Measurements from ENCODE around the gene TRAPPC5.

DNA sequence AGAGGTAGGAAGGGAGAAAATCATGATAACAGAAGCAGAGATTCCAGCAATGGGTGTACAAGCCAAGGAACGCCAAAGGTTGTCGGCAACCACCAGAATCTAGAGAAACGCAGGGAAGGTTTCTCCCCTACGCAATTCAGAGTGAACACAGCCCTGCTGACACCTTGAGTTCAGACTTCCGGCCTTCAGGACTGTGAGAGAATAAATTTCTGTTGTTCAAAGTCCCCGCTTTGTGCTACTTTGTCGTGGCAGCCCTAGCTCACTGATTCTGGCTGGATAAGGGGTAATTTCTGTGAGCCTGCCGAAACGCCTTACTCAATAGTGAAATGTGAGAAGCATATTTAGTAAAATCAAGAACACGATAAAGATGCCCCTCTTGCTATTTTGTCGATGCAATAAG lies 56.6 kb downstream of the TRAPPC5 start:
- TF ChIP-seq, protein P1, sequence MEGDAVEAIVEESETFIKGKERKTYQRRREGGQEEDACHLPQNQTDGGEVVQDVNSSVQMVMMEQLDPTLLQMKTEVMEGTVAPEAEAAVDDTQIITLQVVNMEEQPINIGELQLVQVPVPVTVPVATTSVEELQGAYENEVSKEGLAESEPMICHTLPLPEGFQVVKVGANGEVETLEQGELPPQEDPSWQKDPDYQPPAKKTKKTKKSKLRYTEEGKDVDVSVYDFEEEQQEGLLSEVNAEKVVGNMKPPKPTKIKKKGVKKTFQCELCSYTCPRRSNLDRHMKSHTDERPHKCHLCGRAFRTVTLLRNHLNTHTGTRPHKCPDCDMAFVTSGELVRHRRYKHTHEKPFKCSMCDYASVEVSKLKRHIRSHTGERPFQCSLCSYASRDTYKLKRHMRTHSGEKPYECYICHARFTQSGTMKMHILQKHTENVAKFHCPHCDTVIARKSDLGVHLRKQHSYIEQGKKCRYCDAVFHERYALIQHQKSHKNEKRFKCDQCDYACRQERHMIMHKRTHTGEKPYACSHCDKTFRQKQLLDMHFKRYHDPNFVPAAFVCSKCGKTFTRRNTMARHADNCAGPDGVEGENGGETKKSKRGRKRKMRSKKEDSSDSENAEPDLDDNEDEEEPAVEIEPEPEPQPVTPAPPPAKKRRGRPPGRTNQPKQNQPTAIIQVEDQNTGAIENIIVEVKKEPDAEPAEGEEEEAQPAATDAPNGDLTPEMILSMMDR (IDR thresholded peaks at IDR 0.05 in 2 of 3, conservative IDR thresholded peaks at IDR 0.05 in 1 of 3; ENCODE audit: borderline replicate concordance in 1 of 3, insufficient read depth in 1 of 3, low read depth in 2 of 3, low read length in 2 of 3): no peak
- no peak for TF ChIP-seq POLR2A (IDR thresholded peaks at IDR 0.05; ENCODE audit: borderline replicate concordance, extremely low read depth, insufficient read depth, insufficient read length)
- TF ChIP-seq, protein P2, sequence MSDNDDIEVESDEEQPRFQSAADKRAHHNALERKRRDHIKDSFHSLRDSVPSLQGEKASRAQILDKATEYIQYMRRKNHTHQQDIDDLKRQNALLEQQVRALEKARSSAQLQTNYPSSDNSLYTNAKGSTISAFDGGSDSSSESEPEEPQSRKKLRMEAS (IDR thresholded peaks at IDR 0.05): no peak
- no peak for TF ChIP-seq EZH2 (IDR thresholded peaks at IDR 0.05)
- no peak for TF ChIP-seq TCF7L2 (IDR thresholded peaks at IDR 0.05; ENCODE audit: borderline replicate concordance, extremely low read depth, insufficient read depth, insufficient read length)
- no peak for TF ChIP-seq FOSL1 (IDR thresholded peaks at IDR 0.05; ENCODE audit: low read depth)
- TF ChIP-seq, protein P3, sequence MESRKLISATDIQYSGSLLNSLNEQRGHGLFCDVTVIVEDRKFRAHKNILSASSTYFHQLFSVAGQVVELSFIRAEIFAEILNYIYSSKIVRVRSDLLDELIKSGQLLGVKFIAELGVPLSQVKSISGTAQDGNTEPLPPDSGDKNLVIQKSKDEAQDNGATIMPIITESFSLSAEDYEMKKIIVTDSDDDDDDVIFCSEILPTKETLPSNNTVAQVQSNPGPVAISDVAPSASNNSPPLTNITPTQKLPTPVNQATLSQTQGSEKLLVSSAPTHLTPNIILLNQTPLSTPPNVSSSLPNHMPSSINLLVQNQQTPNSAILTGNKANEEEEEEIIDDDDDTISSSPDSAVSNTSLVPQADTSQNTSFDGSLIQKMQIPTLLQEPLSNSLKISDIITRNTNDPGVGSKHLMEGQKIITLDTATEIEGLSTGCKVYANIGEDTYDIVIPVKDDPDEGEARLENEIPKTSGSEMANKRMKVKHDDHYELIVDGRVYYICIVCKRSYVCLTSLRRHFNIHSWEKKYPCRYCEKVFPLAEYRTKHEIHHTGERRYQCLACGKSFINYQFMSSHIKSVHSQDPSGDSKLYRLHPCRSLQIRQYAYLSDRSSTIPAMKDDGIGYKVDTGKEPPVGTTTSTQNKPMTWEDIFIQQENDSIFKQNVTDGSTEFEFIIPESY (IDR thresholded peaks at IDR 0.05; ENCODE audit: extremely low read depth, insufficient replicate concordance, low read length): no peak
- no peak for TF ChIP-seq YY1 (IDR thresholded peaks at IDR 0.05; ENCODE audit: extremely low read depth, insufficient replicate concordance, low read depth, low read length)
- no peak for TF ChIP-seq ZNF274 (IDR thresholded peaks at IDR 0.05; ENCODE audit: low read depth, low read length)
- no peak for TF ChIP-seq ELF1 (IDR thresholded peaks at IDR 0.05; ENCODE audit: borderline replicate concordance, low read depth)
- TF ChIP-seq, protein P4, sequence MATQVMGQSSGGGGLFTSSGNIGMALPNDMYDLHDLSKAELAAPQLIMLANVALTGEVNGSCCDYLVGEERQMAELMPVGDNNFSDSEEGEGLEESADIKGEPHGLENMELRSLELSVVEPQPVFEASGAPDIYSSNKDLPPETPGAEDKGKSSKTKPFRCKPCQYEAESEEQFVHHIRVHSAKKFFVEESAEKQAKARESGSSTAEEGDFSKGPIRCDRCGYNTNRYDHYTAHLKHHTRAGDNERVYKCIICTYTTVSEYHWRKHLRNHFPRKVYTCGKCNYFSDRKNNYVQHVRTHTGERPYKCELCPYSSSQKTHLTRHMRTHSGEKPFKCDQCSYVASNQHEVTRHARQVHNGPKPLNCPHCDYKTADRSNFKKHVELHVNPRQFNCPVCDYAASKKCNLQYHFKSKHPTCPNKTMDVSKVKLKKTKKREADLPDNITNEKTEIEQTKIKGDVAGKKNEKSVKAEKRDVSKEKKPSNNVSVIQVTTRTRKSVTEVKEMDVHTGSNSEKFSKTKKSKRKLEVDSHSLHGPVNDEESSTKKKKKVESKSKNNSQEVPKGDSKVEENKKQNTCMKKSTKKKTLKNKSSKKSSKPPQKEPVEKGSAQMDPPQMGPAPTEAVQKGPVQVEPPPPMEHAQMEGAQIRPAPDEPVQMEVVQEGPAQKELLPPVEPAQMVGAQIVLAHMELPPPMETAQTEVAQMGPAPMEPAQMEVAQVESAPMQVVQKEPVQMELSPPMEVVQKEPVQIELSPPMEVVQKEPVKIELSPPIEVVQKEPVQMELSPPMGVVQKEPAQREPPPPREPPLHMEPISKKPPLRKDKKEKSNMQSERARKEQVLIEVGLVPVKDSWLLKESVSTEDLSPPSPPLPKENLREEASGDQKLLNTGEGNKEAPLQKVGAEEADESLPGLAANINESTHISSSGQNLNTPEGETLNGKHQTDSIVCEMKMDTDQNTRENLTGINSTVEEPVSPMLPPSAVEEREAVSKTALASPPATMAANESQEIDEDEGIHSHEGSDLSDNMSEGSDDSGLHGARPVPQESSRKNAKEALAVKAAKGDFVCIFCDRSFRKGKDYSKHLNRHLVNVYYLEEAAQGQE (IDR thresholded peaks at IDR 0.05; ENCODE audit: low read depth): no peak
